ENCODE data around the gene CHAD. TPM values are rescaled to one million over a fixed set of nuclear protein-coding genes. Genes with fewer than 3 reads are reported as not detected.

CHAD gene
- total and polyA plus RNA-seq, 2 experiments from 2014 or later = not detected

DNA sequence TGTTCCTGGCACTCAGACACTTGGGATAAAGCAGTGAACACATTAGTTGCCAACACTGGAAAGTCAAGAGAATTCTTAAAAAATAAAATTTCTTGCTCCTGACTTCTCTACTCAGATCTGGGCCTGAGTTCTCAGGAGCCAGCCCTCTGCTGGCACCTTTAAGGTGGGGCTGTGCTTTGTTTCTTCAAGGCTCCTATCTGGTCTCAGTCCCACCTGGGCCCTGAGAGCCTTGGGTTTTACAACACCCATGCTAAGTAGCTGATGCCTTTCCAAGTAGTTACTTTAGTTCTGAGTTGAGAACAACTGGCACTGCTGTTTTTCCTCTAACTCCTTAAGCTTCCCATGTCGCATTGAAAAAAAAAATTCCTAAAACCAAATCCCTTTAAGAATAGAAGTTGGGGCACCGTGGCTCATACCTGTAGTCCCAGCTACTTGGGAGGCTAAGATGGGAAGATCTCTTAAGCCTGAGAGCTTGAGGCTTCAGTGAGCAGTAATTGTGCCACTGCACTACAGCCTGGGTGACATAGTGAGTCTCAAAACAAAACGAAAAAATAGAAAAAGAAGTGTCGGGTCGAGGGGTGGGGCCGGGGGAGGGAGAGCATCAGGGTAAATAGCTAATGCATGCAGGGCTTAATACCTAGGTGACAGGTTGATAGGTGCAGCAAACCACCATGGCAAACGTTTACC is 16.6 kb downstream of the CHAD start:
- no peak overlapping the region for H2AFZ ChIP-seq
- H3K27ac ChIP-seq = no peak overlapping the region
- H3F3A ChIP-seq (ENCODE audit: insufficient read depth) = no peaks in the 10 kb centered on the region
- no peak overlapping the region for H3K4me2 ChIP-seq (ENCODE audit: unreplicated experiment)
- TF ChIP-seq EZH2 (IDR thresholded peaks at IDR 0.05; ENCODE audit: insufficient read depth, poor library complexity, severe bottlenecking) (no peak), EZH2phosphoT487 (IDR thresholded peaks at IDR 0.05; ENCODE audit: insufficient read depth, low read depth) (no peak)
- H3K36me3 ChIP-seq (ENCODE audit: low read depth) = no peaks in the 10 kb centered on the region
- no peak overlapping the region for H3K9ac ChIP-seq
- no peaks in the 10 kb centered on the region for H3K27me3 ChIP-seq (replicated peaks; ENCODE audit: insufficient read depth)
- H3K4me1 ChIP-seq (ENCODE audit: insufficient read depth) = no peaks in the 10 kb centered on the region
- H3K4me3 ChIP-seq = no peak overlapping the region
- no peaks in the 10 kb centered on the region for H4K20me1 ChIP-seq (ENCODE audit: insufficient read depth)
- WGBS, 2 experiments (ENCODE audit: low coverage in 1 of 2, low lambda C conversion rate in 2 of 2, missing lambda C conversion rate in 2 of 2) = 70 to 74% methylated on average over 7 of the region's 7 CpGs
- no peaks in the 10 kb centered on the region for H3K9me3 ChIP-seq (ENCODE audit: low read depth)
- DNase-seq = no peak
- no peaks in the 10 kb centered on the region for H3K9me2 ChIP-seq (ENCODE audit: insufficient read depth)
- no peaks in the 10 kb centered on the region for H3K79me2 ChIP-seq (ENCODE audit: insufficient read depth)
- in situ Hi-C loops (cut with MboI) = no loop called here

DNA sequence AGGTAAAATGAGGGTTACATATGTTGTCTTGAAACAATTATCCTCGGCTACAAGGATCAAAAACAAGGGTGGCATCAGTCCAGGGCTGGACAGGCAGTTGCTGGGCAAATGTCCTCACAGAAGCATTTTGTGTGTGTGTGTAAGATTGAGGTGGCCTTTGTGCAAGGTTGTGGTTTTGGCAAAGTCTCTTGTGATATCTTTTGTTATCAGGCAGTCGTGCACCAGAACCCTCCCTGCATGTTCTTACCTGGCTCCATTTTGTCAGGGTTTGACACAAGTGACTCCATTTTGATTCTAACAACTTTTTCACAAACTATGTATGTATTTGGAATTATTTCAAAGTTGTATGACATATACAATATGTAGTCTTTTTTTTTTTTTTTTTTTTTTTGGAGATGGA is 20.0 kb downstream of the CHAD start:
- H2AFZ ChIP-seq = no peak overlapping the region
- H3K36me3 ChIP-seq (ENCODE audit: low read depth) = no peaks in the 10 kb centered on the region
- no peak for TF ChIP-seq EZH2 (IDR thresholded peaks at IDR 0.05; ENCODE audit: insufficient read depth, poor library complexity, severe bottlenecking)
- TF ChIP-seq EZH2phosphoT487 (IDR thresholded peaks at IDR 0.05; ENCODE audit: insufficient read depth, low read depth) = no peak
- 63 to 70% methylated on average over 2 of the region's 2 CpGs for WGBS, 2 experiments (ENCODE audit: low coverage in 1 of 2, low lambda C conversion rate in 2 of 2, missing lambda C conversion rate in 2 of 2)
- no peaks in the 10 kb centered on the region for H4K20me1 ChIP-seq (ENCODE audit: insufficient read depth)
- no peak overlapping the region for H3K4me3 ChIP-seq
- in situ Hi-C loops (cut with MboI) = no loop called here
- H3K27ac ChIP-seq = no peak overlapping the region
- no peaks in the 10 kb centered on the region for H3K9me3 ChIP-seq (ENCODE audit: low read depth)
- H3F3A ChIP-seq (ENCODE audit: insufficient read depth) = no peaks in the 10 kb centered on the region
- no peak for DNase-seq
- H3K4me1 ChIP-seq (ENCODE audit: insufficient read depth) = no peaks in the 10 kb centered on the region
- H3K79me2 ChIP-seq (ENCODE audit: insufficient read depth) = no peaks in the 10 kb centered on the region
- no peaks in the 10 kb centered on the region for H3K9me2 ChIP-seq (ENCODE audit: insufficient read depth)
- H3K9ac ChIP-seq = no peak overlapping the region
- H3K4me2 ChIP-seq (ENCODE audit: unreplicated experiment) = no peak overlapping the region
- no peaks in the 10 kb centered on the region for H3K27me3 ChIP-seq (replicated peaks; ENCODE audit: insufficient read depth)

DNA sequence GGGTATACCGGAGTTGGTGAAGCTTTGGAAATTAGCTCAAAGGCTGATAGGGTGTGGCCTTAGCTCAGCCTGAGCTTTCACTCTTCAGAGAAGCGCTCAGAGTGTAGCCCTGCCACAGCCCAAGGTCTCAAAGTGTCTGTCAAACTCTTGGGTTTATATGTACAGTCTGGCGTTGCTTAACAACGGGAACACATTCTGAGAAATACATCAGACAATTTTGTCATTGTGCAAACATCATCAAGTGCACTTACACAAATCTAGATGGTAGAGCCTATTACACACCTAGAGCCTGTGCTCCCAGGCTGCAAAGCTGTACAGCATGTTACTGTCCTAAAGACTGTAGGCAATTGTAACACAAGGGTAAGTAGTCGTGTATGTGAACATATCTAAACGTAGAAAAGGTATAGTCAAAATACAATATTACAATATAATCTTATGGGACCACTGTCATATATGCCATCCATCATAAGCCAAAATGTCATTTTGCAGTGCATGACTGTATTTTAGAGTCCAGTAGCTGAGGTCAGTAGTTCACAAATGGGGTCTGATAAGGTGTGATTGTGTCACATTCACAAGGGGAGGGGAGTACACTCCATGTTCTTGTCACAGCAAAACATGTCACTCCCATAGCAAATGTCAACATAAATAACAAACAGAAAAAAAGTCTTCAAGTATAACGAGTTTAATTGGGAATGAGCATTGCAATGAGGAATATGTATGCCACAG is 20.6 kb downstream of the CHAD start:
- H3K4me3 ChIP-seq = no peak overlapping the region
- no peaks in the 10 kb centered on the region for H3K27me3 ChIP-seq (replicated peaks; ENCODE audit: insufficient read depth)
- no peaks in the 10 kb centered on the region for H3K36me3 ChIP-seq (ENCODE audit: low read depth)
- no peak overlapping the region for H3K9ac ChIP-seq
- H3K9me3 ChIP-seq (ENCODE audit: low read depth) = no peaks in the 10 kb centered on the region
- 83 to 87% methylated on average over 7 of the region's 7 CpGs for WGBS, 2 experiments (ENCODE audit: low coverage in 1 of 2, low lambda C conversion rate in 2 of 2, missing lambda C conversion rate in 2 of 2)
- in situ Hi-C loops (cut with MboI) = no loop called here
- H3K27ac ChIP-seq = no peak overlapping the region
- DNase-seq = no peak
- H3F3A ChIP-seq (ENCODE audit: insufficient read depth) = no peaks in the 10 kb centered on the region
- H3K4me2 ChIP-seq (ENCODE audit: unreplicated experiment) = no peak overlapping the region
- no peak for TF ChIP-seq EZH2 (IDR thresholded peaks at IDR 0.05; ENCODE audit: insufficient read depth, poor library complexity, severe bottlenecking)
- TF ChIP-seq EZH2phosphoT487 (IDR thresholded peaks at IDR 0.05; ENCODE audit: insufficient read depth, low read depth) = no peak
- H3K9me2 ChIP-seq (ENCODE audit: insufficient read depth) = no peaks in the 10 kb centered on the region
- no peaks in the 10 kb centered on the region for H4K20me1 ChIP-seq (ENCODE audit: insufficient read depth)
- H3K4me1 ChIP-seq (ENCODE audit: insufficient read depth) = no peaks in the 10 kb centered on the region; the same call in 1 of the 2 replicates
- H2AFZ ChIP-seq = no peak overlapping the region
- no peaks in the 10 kb centered on the region for H3K79me2 ChIP-seq (ENCODE audit: insufficient read depth)

DNA sequence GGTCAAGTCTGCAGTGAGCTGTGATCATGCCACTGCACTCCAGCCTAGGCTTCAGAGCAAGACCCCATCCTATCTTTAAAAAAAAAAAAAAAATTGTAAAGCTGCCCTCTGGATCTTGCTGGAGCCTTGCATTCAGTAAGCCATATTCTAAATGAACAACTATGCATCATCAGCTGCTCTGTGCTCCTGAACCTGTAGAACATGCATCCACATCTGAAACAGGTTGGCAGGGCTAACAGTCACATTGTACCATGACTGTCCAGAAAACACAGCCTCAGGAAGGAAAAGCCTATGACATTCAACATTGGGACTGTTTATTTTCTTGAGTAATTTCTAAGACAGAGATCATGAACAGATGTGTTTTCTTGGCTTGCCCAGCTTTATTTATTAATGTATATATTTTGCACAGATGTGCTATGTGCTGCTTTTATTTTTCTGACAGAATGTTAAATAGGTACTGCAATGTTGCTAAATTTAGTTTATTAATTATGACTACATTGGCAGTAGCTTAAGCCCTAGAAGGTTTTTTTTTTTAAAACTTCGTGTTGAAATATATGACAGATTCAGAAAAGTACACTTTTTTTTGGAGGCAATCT is 22.9 kb downstream of the CHAD start:
- 8 to 10% methylated on average over 1 of the region's 1 CpG for WGBS, 2 experiments (ENCODE audit: low coverage in 1 of 2, low lambda C conversion rate in 2 of 2, missing lambda C conversion rate in 2 of 2)
- Histone ChIP-seq H3K9me3 (ENCODE audit: low read depth) (no peaks in the 10 kb centered on the region), H3K27ac (no peak overlapping the region), H3K4me3 (no peak overlapping the region), H4K20me1 (ENCODE audit: insufficient read depth) (no peaks in the 10 kb centered on the region), H3K4me2 (ENCODE audit: unreplicated experiment) (no peak overlapping the region), H3K27me3 (replicated peaks; ENCODE audit: insufficient read depth) (no peaks in the 10 kb centered on the region), H3K79me2 (ENCODE audit: insufficient read depth) (no peaks in the 10 kb centered on the region), H3K4me1 (ENCODE audit: insufficient read depth) (no peaks in the 10 kb centered on the region; the same call in 1 of the 2 replicates), H3F3A (ENCODE audit: insufficient read depth) (no peaks in the 10 kb centered on the region), H3K36me3 (ENCODE audit: low read depth) (no peaks in the 10 kb centered on the region), H2AFZ (no peak overlapping the region), H3K9ac (no peak overlapping the region), H3K9me2 (ENCODE audit: insufficient read depth) (no peaks in the 10 kb centered on the region)
- in situ Hi-C loops (cut with MboI) = no loop called here
- no peak for TF ChIP-seq EZH2phosphoT487 (IDR thresholded peaks at IDR 0.05; ENCODE audit: insufficient read depth, low read depth)
- TF ChIP-seq EZH2 (IDR thresholded peaks at IDR 0.05; ENCODE audit: insufficient read depth, poor library complexity, severe bottlenecking) = no peak
- no peak for DNase-seq
